ENCODE measurements around the gene SPINT1.
"Not testable (repeated sequence)": the region's sequence is repeated elsewhere in the genome, so short reads cannot be mapped to it uniquely, and the experiment has no call there.

SPINT1 gene

DNA sequence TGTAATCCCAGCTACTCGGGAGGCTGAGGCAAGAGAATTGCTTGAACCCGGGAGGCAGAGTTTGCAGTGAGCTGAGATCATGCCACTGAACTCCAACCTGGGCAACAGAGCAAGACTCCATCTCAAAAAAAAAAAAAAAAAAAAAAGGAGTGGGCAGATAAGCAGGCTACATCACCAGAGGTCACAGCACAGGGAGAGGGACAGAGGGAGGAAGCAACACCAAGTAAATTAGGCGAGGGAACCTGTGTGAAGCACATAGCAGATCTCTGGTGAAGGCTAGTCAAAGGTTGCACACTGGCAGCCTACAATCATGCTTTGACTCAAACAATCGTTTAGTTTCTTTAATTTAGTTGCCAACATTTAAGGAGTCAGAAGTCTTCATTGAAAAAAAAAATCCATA, 17.3 kb downstream of the SPINT1 start:
- DNase-seq = not testable (repeated sequence)

GRCh38 chr15:40863660-40864270, 19.9 kb downstream of the SPINT1 start:
- no peak for DNase-seq

GRCh38 chr15:40867199-40867598, 23.4 kb downstream of the SPINT1 start:
- DNase-seq = no peak

DNA sequence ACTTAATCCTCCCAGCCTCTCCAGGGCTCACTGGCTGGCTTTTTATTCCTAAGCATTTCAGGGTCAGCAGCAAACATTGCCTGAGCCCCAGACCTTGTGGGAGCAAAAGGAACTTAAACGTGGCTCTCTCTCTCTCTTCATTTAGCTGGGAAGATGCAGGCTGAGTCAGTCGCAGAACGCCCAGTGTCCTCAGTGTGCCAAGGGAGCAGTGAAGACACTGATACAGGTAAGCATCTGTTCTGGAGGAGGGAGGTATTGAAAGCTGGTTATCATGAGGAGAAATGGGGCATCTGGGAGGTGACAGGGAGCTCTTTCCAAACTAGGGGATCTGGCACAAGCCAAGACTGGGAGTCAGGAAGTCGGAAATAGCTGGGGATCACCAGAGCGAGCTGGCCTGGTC, 25.8 kb downstream of the SPINT1 start:
- DNase-seq = no peak

DNA sequence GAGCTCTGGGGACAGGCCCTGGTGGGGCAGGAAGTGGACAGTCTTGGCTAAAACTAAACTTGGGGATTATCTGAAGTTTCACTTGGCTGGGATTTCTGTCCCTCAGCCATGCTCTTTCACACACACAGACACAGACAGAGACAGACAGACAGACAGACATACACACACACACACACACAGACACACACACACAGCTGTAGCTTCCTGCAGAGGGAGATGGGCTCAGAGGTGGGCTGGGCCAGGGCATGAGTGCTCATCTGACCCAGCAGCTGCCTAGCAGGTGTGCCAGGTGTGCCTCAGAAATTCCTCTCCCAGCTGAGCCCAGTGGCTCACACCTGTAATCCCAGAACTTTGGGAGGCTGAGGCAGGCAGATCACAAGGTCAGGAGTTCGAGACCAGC, 26.9 kb downstream of the SPINT1 start:
- DNase-seq = no peak

GRCh38 chr15:40871749-40872617, 28.1 kb downstream of the SPINT1 start:
- peak in 1 of 2 donors; percentile 30 for DNase-seq

- no peak for DNase-seq
These were observed 29.2 kb downstream of the SPINT1 start for GRCh38 chr15:40872791-40873693.

- DNase-seq = peak; percentile 53 to 70
These were observed 30.1 kb downstream of the SPINT1 start, which contains the start of gene RHOV for GRCh38 chr15:40873694-40874561. TSS of gene RHOV (minus strand) at chr15:40874234. CDS start at chr15:40874139, 95 bp downstream.

DNA sequence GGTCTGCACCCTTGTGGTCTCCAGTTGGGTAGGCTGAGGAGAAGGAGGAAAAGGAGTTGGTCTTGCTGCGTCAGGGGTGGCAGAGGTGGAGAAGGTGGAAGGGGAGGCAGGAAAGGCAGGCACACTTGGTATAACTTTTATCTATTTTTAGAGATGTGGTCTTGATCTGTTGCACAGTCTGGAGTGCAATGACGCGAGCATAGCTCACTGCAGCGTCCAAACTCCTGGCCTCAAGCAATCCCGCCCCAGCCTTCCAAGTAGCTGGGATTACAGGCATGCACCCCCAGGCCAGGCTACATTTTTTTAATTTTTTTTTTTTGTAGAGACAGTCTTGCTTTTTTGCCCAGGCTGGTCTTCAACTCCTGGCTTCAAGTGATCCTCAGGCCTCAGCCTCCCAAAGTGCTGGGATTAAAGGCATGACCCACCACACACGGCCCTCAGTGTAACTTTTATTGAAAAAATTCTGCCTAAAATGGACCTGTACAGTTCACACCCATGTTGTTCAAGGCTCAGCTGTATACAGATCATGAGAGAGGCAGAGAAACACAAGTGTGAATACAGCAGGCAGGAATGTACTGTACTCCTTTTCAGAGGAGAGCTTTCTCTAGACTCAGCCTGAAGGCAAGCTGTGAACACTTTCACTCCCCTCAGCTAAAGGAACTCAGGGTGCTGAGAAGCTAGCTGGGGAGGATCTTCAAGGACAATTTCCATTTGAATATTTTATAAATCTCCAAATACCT, 32.3 kb downstream of the SPINT1 start:
- no peak for DNase-seq

- no peak for DNase-seq
These were observed 33.8 kb downstream of the SPINT1 start for GRCh38 chr15:40877694-40878093.

GRCh38 chr15:40878785-40879184, 34.9 kb downstream of the SPINT1 start:
- DNase-seq = peak in 1 of 2 donors; percentile 46

DNA sequence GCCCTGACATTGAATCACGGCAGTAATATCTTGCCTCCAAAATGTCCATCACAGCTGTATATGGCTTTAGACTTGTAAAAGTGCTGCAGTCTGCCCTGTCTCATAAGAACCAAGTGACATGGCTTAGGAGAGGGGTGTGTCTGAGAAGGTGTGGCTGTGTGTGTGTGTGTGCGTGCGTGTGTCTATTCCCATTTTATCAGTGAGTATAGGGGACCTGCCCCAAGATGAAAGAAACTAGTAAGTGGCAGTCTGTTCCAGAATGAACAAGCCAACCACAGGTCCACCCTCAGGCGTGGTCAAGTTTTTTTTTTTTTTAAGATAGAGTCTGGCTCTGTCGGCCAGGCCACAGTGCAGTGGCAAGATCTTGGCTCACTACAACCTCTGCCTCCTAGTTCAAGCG, 35.8 kb downstream of the SPINT1 start:
- no peak for DNase-seq

- DNase-seq = no peak
These were observed 37.5 kb downstream of the SPINT1 start for GRCh38 chr15:40881351-40881750.

GRCh38 chr15:40886586-40886985, 42.7 kb downstream of the SPINT1 start:
- DNase-seq = no peak

DNA sequence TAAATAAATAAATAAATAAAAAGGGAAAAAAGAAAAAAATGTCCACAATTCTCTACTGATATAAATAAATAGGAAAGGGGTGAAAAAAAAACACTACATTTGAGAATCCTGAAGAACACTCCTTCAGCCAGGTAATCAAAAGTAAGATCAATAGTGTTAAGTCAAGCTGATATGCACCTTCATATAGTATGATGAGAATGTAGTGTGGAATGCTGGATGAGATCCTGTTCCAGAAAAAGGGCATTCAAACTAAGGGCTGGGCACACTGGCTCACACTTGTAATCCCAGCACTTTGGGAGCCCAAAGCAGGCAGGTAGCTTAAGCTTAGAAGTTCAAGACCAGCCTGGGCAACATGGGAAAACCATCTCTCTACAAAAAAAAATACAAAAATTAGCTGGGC, 45.3 kb downstream of the SPINT1 start:
- no peak for DNase-seq

GRCh38 chr15:40891138-40891537, 47.3 kb downstream of the SPINT1 start:
- no peak for DNase-seq

DNA sequence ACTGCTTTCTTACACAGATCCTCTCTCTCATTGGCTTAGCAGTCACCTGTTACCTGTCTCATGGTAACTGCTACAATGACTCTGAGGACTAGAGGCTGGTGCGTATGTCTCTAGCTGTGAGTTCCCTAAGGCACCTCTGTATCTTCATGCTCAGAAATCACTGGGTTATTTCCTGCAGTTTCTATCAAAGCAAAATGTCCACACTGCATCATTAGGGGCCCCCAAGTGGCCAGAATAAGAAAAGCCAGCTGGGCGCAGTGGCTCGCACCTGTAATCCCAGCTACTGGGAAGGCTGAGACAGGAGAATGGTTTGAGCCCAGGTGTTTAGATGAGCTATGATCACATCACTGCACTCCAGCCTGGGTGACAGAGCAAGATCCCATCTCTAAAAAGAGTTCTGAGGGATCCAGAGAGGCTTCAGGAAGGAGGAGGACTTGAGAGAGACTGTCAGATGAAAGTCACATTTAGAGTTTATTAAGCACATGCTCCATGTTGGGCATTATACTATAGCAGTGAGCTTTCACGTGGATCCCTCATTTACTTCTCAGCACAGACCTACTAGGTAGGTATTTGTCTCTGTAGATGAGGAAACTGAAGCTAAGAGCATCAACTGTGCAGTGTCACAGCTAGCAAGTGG, 48.1 kb downstream of the SPINT1 start:
- DNase-seq = peak in 1 of 2 donors; percentile 34

GRCh38 chr15:40892447-40893012, 48.7 kb downstream of the SPINT1 start:
- no peak for DNase-seq

DNA sequence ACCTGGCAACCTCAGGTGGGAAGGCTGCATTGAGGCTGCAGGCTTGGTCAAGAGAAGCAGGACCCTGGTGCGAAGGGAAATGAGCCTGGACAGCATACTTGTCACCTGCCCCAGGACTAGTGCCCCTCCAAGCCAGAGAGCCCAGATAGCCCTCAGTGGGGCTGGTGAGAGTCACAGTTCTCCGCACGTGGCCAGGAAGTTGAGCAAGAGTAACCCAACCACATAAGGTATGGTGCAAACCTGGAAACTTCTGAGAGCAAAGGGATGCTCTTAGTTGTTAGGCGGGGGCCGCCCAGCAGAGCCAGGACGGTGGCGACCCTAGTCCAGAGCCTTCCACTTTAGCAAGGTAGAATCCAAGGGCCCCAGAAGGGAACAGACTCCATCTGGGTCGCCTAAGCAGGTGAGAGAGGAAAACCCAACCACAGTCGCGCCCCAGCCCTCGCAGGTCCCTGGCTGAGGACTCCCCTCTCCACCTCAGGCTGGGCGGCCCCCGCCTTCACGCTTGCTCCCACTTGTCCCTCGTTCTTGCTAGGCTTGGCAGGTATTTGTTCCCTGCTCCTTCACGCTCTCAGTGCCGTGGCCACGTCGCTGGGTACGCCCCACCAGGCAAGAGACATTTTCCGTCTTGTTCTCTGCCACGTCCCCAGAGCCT, 49.3 kb downstream of the SPINT1 start:
- no peak for DNase-seq

Measured in stimulated activated CD4-positive, alpha-beta T cell treated with anti-CD3 and anti-CD28 coated beads, Interleukin-2, amount 100 ng/mL, for 24 hours (primary cell).